ENCODE measurements around the gene SERPINA3.

- TF ChIP-seq EZH2 (IDR thresholded peaks at IDR 0.05; ENCODE audit: borderline replicate concordance, control insufficient read depth, low read depth, low read length) (no peak), POLR2AphosphoS5 (IDR thresholded peaks at IDR 0.05; ENCODE audit: low read length) (no peak), ATF7 (IDR thresholded peaks at IDR 0.05; ENCODE audit: low read depth) (no peak), CEBPZ (IDR thresholded peaks at IDR 0.05; ENCODE audit: low read depth, low read length) (no peak), CHD1 (IDR thresholded peaks at IDR 0.05; ENCODE audit: low read depth, low read length) (no peak), EP300 (IDR thresholded peaks at IDR 0.05; ENCODE audit: borderline replicate concordance in 1 of 2, control insufficient read depth in 1 of 2, low read depth in 2 of 2, low read length in 2 of 2) (no peak), SP1 (IDR thresholded peaks at IDR 0.05; ENCODE audit: low read depth, low read length) (no peak), CTCF (IDR thresholded peaks at IDR 0.05 in 2 of 3, conservative IDR thresholded peaks at IDR 0.05 in 1 of 3; ENCODE audit: control insufficient read depth in 2 of 3, extremely low read depth in 1 of 3, insufficient read depth in 1 of 3, low read depth in 3 of 3, low read length in 3 of 3) (0 out of 6 replicates have a peak, but pooled peaks of 1 of the 3 experiments have one; percentile 3), BACH1 (IDR thresholded peaks at IDR 0.05; ENCODE audit: borderline replicate concordance) (no peak), SUZ12 (IDR thresholded peaks at IDR 0.05; ENCODE audit: unreplicated experiment) (no peak), REST (IDR thresholded peaks at IDR 0.05; ENCODE audit: low read depth, low read length) (no peak), CREM (IDR thresholded peaks at IDR 0.05; ENCODE audit: low read depth) (no peak)
Observed at GRCh38 chr14:94636744-94637412, 24.7 kb downstream of the SERPINA3 start.

Measured in GM12878 (cell line).